IMR-90 (cell line): ENCODE data around the gene DVL1. TPM values are rescaled to one million over a fixed set of nuclear protein-coding genes. Genes with fewer than 3 reads are reported as not detected.

Experiments
- ATAC-seq: fragments of 200-7000 bp; cut with Tn5 transposase; 2 replicates; pipeline ENCODE4 v1.9.1; 2020; ENCODE audit warnings: low read depth, mild to moderate bottlenecking, moderate library complexity
- BruUV-seq: library from RNA; stranded (reverse); fragments of 400-500 nt; replicated peaks from 2 replicates; lab custom pipeline; 2021; lab: Mats Ljungman, UMichigan
- CTCF ChIA-PET: fragments of 300-600 bp; formaldehyde crosslinking; extraction: SDS; loops from one replicate; lab custom pipeline; 2021; ENCODE audit warnings: antibody characterized with exemption; lab: Yijun Ruan, JAX
- POLR2A ChIA-PET: fragments of 300-600 bp; sonication (Branson Sonifier 250); formaldehyde crosslinking; loops from one replicate; lab custom pipeline; 2022; ENCODE audit warnings: antibody characterized with exemption; ENCODE audit not compliant: unreplicated experiment; lab: Charles Lee
- DNase-seq: peaks from one replicate; pipeline ENCODE4 v3.0.0; 2013
- H2AFZ ChIP-seq: replicated peaks from 2 replicates; pipeline ENCODE3; 2013; ENCODE audit warnings: low read length, mild to moderate bottlenecking; ENCODE audit not compliant: poor library complexity
- H2AK5ac ChIP-seq: 2 replicates; pipeline ENCODE4 v1.6.1; 2013; ENCODE audit warnings: low read depth, low read length, inconsistent platforms
- H2AK9ac ChIP-seq: replicated peaks from 2 replicates; pipeline ENCODE3; 2013; ENCODE audit warnings: mild to moderate bottlenecking, low read depth, low read length, moderate library complexity; ENCODE audit not compliant: poor library complexity
- H2BK120ac ChIP-seq: 2 replicates; pipeline ENCODE4 v1.6.1; 2013; ENCODE audit warnings: low read depth, low read length, inconsistent platforms
- H2BK15ac ChIP-seq: 3 replicates; pipeline ENCODE4 v1.6.1; 2013; ENCODE audit warnings: low read depth, low read length, inconsistent platforms
- H2BK20ac ChIP-seq: 2 replicates; pipeline ENCODE4 v1.6.1; 2013; ENCODE audit warnings: low read depth, mild to moderate bottlenecking, inconsistent platforms, low read length, moderate library complexity
- H2BK5ac ChIP-seq: 2 replicates; pipeline ENCODE4 v1.6.1; 2013; ENCODE audit warnings: mild to moderate bottlenecking, low read depth, low read length, inconsistent platforms; ENCODE audit not compliant: poor library complexity, severe bottlenecking
- H3K14ac ChIP-seq: replicated peaks from 2 replicates; pipeline ENCODE4 v1.6.1; 2013; ENCODE audit warnings: low read depth, low read length, inconsistent platforms
- H3K18ac ChIP-seq: 2 replicates; pipeline ENCODE4 v1.6.1; 2013; ENCODE audit warnings: low read depth, low read length, control low read depth
- H3K23ac ChIP-seq: 2 replicates; pipeline ENCODE4 v1.6.1; 2013; ENCODE audit warnings: low read depth, low read length, inconsistent platforms
- H3K27ac ChIP-seq: 2 replicates; pipeline ENCODE4 v1.5.1; 2013; ENCODE audit warnings: mild to moderate bottlenecking, control low read depth, low read length; ENCODE audit not compliant: insufficient read depth
- H3K27me3 ChIP-seq: 2 replicates; pipeline ENCODE4 v1.6.1; 2013; ENCODE audit warnings: low read length; ENCODE audit not compliant: control insufficient read depth, insufficient read depth
- H3K36me3 ChIP-seq: 2 replicates; pipeline ENCODE4 v1.6.1; 2013; ENCODE audit warnings: low read length, mixed read lengths; ENCODE audit not compliant: control insufficient read depth, insufficient read depth
- H3K4ac ChIP-seq: 2 replicates; pipeline ENCODE4 v1.6.1; 2013; ENCODE audit warnings: low read depth, low read length, inconsistent platforms
- H3K4me1 ChIP-seq: 2 replicates; pipeline ENCODE4 v1.6.1; 2013; ENCODE audit warnings: low read length, mixed read lengths; ENCODE audit not compliant: control insufficient read depth, insufficient read depth
- H3K4me2 ChIP-seq: 2 replicates; pipeline ENCODE4 v1.6.1; 2013; ENCODE audit warnings: low read depth, mild to moderate bottlenecking, control low read depth, low read length, moderate library complexity
- H3K4me3 ChIP-seq: 2 replicates; pipeline ENCODE4 v1.5.1; 2013; ENCODE audit warnings: low read depth, mild to moderate bottlenecking, control low read depth, low read length, moderate library complexity; ENCODE audit not compliant: insufficient read depth
- H3K56ac ChIP-seq: 2 replicates; pipeline ENCODE4 v1.6.1; 2013; ENCODE audit warnings: low read length, inconsistent platforms; ENCODE audit not compliant: insufficient read depth; ENCODE audit errors: extremely low read depth
- H3K79me1 ChIP-seq, 2 experiments: 2 replicates each; pipeline ENCODE4 v1.6.1; 2013; ENCODE audit warnings: low read length in 2 of 2, inconsistent platforms in 1 of 2, low read depth in 1 of 2
- H3K9ac ChIP-seq: 2 replicates; pipeline ENCODE4 v1.6.1; 2013; ENCODE audit warnings: low read depth, low read length, control low read depth
- H3K9me1 ChIP-seq: 2 replicates; pipeline ENCODE4 v1.6.1; 2013; ENCODE audit warnings: low read length, inconsistent platforms; ENCODE audit not compliant: insufficient read depth
- H3K9me3 ChIP-seq: 2 replicates; pipeline ENCODE4 v1.6.1; 2013; ENCODE audit warnings: low read length; ENCODE audit not compliant: control insufficient read depth, insufficient read depth
- H4K20me1 ChIP-seq: 2 replicates; pipeline ENCODE4 v1.6.1; 2013; ENCODE audit warnings: low read length, inconsistent platforms; ENCODE audit not compliant: insufficient read depth
- H4K5ac ChIP-seq: 2 replicates; pipeline ENCODE4 v1.6.1; 2013; ENCODE audit warnings: mild to moderate bottlenecking, low read depth, low read length, control low read depth
- H4K8ac ChIP-seq, 2 experiments: 2 replicates each; pipeline ENCODE4 v1.6.1; 2013; ENCODE audit warnings: low read depth in 2 of 2, low read length in 2 of 2, control low read depth in 1 of 2, inconsistent platforms in 1 of 2
- H4K91ac ChIP-seq: 2 replicates; pipeline ENCODE4 v1.6.1; 2013; ENCODE audit warnings: low read depth, low read length, inconsistent platforms; ENCODE audit not compliant: insufficient read depth
- WGBS, 2 experiments: methylation state at CpG; one replicate each; pipeline versions ENCODE4 v1.1.5 to v1.1.7; 2013; ENCODE audit warnings: missing lambda C conversion rate in 2 of 2; ENCODE audit not compliant: insufficient read length in 1 of 2; ENCODE audit errors: extremely low coverage in 2 of 2; 5-methylcytosine and 5-hydroxymethylcytosine counted together
- dilution Hi-C: fragments of 300-500 bp; cut with HindIII; formaldehyde crosslinking; loops from one replicate; pipeline ENCODE4 v1.14.3; 2018; ENCODE audit warnings: low sequenced_read_pairs; ENCODE audit not compliant: unreplicated experiment
- in situ Hi-C: fragments of 300-500 bp; cut with MboI; formaldehyde crosslinking; loops from 3 replicates; pipeline ENCODE4 v1.14.3; 2019; ENCODE audit warnings: low sequenced_read_pairs, inconsistent platforms, mixed read lengths
- intact Hi-C: fragments of 100-400 bp; cut with micrococcal nuclease; formaldehyde crosslinking; loops from 2 replicates; pipeline ENCODE4 v1.10.0; 2022
- polyA plus RNA-seq, 3 experiments: library from polyadenylated mRNA; depleted of rRNA; stranded (reverse); fragments of >200 nt; gene quantifications; 2 replicates each; pipeline ENCODE4 v1.2.3, GENCODE V29; 2012; ENCODE audit warnings: low replicate concordance in 1 of 3
- total RNA-seq: library from RNA; depleted of rRNA; stranded (reverse); fragments of >200 nt; gene quantifications from 2 replicates; pipeline ENCODE4 v1.2.3, GENCODE V29; 2012
- TF ChIP-seq, protein P1 (sequence below): conservative IDR thresholded peaks from 2 replicates; pipeline ENCODE4 v1.5.1; 2012; ENCODE audit warnings: mild to moderate bottlenecking, low read depth, low read length, improper control_type of control experiment

The DVL1 gene
- total and polyA plus RNA-seq, 2 of the 4 experiments (the other 2 are of a cell fraction) = 27.2 to 35.9 TPM

DNA sequence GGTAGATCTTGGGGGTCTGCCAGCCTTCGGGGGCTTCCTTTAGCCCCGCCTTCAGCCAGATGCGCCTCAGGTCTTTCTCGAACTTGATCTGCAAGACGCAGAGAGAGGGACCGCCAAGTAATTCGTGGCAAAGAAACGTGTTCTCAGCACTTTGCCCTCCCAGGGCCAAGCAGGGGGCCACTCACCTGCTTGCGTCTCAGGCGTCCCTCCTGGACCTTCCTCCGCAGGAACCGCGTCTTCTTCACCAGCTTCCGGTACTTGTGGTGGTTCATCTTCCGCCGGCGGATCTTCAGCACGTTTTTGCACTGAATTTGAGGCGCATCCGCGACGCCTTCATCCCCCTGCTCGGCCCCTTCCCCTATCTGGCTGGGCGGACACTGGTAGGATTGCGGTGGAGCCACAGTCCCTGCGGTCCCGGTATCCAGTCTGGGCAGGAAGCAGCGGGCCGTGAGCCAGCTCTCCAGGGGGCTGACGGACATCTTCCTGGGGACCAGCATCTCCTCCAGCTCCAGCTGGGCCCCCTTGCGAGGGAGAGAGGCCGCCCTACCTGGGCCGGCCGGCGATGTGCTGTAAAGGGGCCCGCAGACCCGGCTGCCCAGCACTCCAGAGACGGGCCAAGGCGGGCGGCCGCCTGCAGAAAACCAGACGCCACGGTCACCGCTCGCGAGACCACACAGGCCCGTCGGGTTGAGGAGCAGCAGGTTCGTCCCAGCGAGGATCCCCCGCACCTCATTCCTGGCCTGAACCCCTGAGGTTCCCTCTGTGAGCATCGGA, 24.8 kb upstream of the DVL1 start:
- Histone ChIP-seq H3K4ac (peak overlapping the region; percentile 43; the same call in 1 of the 2 replicates), H2AK5ac (peak overlapping the region; percentile 72), H3K18ac (no peak overlapping the region), H3K27ac (peak overlapping the region; percentile 43), H3K27me3 (no peaks in the 10 kb centered on the region), H3K56ac (0 out of 2 replicates have a peak overlapping the region, but pooled peaks have one; percentile 16), H3K9me3 (no peaks in the 10 kb centered on the region), H2AK9ac (peak overlapping the region; percentile 94), H3K9me1 (0 out of 2 replicates have a peak, but pooled peaks cover 5% of the 10 kb centered on the region), H3K4me1 (peaks cover 12% of the 10 kb centered on the region), H3K4me3 (peak overlapping the region; percentile 59), H4K5ac (no peak overlapping the region), H3K23ac (0 out of 2 replicates have a peak overlapping the region, but pooled peaks have one; percentile 59), H2BK5ac (no peak overlapping the region), H2AFZ (peak overlapping the region; percentile 93), H3K79me1 (peaks cover 3 to 50% of the 10 kb centered on the region in 2 experiments; a peak in 3 of 4 replicates), H3K14ac (peak overlapping the region; percentile 71; the same call in 1 of the 2 replicates), H3K9ac (peak overlapping the region; percentile 47), H2BK15ac (no peak overlapping the region), H4K91ac (no peak overlapping the region), H3K36me3 (peaks cover 8% of the 10 kb centered on the region), H4K8ac (peak overlapping the region; percentile 35 to 64; a peak in 1 of 4 replicates), H3K4me2 (peak overlapping the region; percentile 96), H4K20me1 (peaks cover 11% of the 10 kb centered on the region; the same call in 1 of the 2 replicates), H2BK20ac (no peak overlapping the region), H2BK120ac (0 out of 2 replicates have a peak overlapping the region, but pooled peaks have one; percentile 8)
- in situ Hi-C loops (no loop called here), dilution Hi-C loops (no loop called here), intact Hi-C loops (loop anchor here (2.0 kb wide), 1 partner anchor 15 kb away; the partner anchor contains the start of gene MXRA8)
- ATAC-seq (no peak), DNase-seq (no peak)
- TF ChIP-seq, protein P1, sequence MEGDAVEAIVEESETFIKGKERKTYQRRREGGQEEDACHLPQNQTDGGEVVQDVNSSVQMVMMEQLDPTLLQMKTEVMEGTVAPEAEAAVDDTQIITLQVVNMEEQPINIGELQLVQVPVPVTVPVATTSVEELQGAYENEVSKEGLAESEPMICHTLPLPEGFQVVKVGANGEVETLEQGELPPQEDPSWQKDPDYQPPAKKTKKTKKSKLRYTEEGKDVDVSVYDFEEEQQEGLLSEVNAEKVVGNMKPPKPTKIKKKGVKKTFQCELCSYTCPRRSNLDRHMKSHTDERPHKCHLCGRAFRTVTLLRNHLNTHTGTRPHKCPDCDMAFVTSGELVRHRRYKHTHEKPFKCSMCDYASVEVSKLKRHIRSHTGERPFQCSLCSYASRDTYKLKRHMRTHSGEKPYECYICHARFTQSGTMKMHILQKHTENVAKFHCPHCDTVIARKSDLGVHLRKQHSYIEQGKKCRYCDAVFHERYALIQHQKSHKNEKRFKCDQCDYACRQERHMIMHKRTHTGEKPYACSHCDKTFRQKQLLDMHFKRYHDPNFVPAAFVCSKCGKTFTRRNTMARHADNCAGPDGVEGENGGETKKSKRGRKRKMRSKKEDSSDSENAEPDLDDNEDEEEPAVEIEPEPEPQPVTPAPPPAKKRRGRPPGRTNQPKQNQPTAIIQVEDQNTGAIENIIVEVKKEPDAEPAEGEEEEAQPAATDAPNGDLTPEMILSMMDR = no peak
- CTCF ChIA-PET = no interaction called here
- TSS peak; percentile 91 for BruUV-seq
- POLR2A ChIA-PET = no interaction called here
- WGBS, 2 experiments = 81% methylated on average over 23 of the region's 52 CpGs; no CpG with 5 or more reads in 1 of the 2 experiments
